ENCODE measurements around the gene UCHL5. TPM values are rescaled to one million over a fixed set of nuclear protein-coding genes. Genes with fewer than 3 reads are reported as not detected.

Gene UCHL5
- total RNA-seq, result 10 to 100 TPM; 19.4 to 59.6 (median 26.3) TPM

- TF ChIP-seq, protein P1, sequence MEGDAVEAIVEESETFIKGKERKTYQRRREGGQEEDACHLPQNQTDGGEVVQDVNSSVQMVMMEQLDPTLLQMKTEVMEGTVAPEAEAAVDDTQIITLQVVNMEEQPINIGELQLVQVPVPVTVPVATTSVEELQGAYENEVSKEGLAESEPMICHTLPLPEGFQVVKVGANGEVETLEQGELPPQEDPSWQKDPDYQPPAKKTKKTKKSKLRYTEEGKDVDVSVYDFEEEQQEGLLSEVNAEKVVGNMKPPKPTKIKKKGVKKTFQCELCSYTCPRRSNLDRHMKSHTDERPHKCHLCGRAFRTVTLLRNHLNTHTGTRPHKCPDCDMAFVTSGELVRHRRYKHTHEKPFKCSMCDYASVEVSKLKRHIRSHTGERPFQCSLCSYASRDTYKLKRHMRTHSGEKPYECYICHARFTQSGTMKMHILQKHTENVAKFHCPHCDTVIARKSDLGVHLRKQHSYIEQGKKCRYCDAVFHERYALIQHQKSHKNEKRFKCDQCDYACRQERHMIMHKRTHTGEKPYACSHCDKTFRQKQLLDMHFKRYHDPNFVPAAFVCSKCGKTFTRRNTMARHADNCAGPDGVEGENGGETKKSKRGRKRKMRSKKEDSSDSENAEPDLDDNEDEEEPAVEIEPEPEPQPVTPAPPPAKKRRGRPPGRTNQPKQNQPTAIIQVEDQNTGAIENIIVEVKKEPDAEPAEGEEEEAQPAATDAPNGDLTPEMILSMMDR (IDR thresholded peaks at IDR 0.05), result no peak
- ATAC-seq (ENCODE audit: low FRiP score), result peak; percentile 98
Observed at GRCh38 chr1:193059282-193060114, at the start of gene UCHL5, which contains the start of gene RO60. Gene UCHL5, minus strand, starts transcription at chr1:193059360. Its CDS starts 100 bp downstream, at chr1:193059260. Gene RO60, plus strand, starts transcription at chr1:193059612. Its CDS starts 9,443 bp downstream, at chr1:193069055.

GRCh38 chr1:193108471-193108870 lies 49.3 kb upstream of the UCHL5 start:
- TF ChIP-seq, protein P1 (IDR thresholded peaks at IDR 0.05), result no peak
- ATAC-seq (ENCODE audit: low FRiP score) (no peak), DNase-seq (ENCODE audit: low spot score) (no peak)

More at GRCh38 chr1:193059282-193060114, at the start of gene UCHL5, which contains the start of gene RO60:
- peak; percentile 72 for DNase-seq (ENCODE audit: low spot score)

GRCh38 chr1:193105821-193106177 lies 46.6 kb upstream of the UCHL5 start:
- DNase-seq (ENCODE audit: low spot score) (no peak), ATAC-seq (ENCODE audit: low FRiP score) (no peak)
- TF ChIP-seq, protein P1 (IDR thresholded peaks at IDR 0.05), result no peak

DNA sequence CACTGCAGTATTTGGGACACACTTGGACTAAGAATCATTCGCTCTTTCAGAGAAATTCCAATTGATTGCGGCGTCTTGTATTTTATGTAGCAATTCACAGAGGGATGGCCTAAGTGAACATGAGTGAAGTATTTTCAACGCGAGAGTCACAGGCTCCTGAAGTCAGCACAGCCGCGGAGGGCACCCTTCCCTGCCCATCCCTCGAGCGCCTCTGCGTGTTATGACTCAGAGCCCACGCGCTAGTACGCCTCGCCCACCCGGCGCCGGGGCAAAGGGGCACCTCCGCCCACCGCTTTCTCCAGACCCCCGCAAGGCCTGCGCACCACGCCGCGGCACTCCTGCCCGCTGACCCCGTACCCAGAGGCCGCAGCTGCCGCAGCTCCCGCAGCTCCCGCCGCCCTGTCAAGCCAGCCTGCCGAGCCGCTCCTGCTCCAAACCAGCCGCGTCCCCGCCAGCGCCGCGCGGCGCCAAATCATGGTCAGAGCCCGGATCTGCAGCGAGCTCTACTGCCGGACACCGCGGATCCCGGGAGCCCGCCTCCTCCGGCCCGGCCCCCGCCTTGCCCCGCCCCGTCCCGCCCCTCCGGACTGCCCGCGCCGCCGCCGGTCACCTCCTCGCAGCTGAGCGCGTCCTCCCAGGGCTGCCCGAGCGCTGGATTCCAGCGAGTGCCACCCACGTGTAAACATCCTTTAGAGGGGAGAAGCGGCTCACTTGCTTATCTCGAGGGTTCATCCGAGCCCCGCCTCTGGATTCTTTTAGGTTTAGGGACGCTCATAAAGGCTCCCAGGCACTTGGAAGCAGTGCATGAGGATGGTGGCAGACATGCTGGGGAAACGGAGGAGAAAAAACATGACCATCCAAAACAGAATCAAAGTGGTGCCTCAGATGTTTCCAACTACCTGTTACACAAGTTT lies 46.0 kb upstream of the UCHL5 start, which contains the start of gene GLRX2:
GLRX2 (minus strand) TSS at position 508 of the 914 bp plus-strand sequence; CDS start at position 476, 32 bp downstream.
- TF ChIP-seq, protein P1 (IDR thresholded peaks at IDR 0.05), result no peak
- peak; percentile 52 for DNase-seq (ENCODE audit: low spot score)
- ATAC-seq (ENCODE audit: low FRiP score), result peak; percentile 97

- TF ChIP-seq, protein P1 (IDR thresholded peaks at IDR 0.05), result no peak
- ATAC-seq (ENCODE audit: low FRiP score) (peak; percentile 49), DNase-seq (ENCODE audit: low spot score) (no peak)
Observed at GRCh38 chr1:193104502-193104906, 45.3 kb upstream of the UCHL5 start.

DNA sequence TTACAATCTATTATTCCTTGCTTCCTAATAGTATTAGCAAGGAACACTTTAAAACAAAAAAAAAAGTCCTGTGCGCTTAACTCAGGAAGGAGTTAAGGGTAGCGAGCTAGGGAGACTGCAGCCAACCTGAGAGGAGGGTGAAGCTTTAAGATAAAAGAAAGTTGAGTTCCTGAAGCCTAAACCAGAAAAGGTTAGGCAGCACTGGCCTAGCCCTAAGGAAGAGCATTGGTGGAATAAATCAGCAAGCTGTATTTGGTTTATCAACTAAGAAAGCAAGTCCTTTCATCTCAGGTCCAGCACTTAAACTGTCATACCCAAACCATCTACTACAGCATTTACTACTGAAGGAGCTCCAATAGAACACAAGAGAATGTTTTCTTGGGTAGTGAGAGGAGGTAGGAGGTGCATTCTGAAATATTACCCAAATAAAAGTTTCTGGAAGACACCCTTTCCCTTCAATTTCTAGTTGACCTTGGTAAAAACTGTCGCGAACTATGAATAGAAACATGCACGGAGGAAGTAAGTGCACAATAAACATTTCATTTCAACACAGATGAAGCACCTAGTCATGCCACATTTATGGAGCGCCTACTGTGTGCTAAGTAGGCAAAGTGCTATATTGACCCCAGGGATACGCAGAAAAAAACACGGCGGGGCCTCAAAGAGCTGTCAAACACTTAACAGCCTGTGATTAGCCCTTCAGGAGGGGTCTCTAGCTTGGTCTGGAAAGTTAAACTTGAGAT lies 44.8 kb upstream of the UCHL5 start:
- TF ChIP-seq, protein P1 (IDR thresholded peaks at IDR 0.05), result no peak
- no peak for ATAC-seq (ENCODE audit: low FRiP score)
- no peak for DNase-seq (ENCODE audit: low spot score)
